Body of pancreas (tissue), 4 donors: ENCODE data around the gene ADORA1.

Experiments used
- POLR2A ChIP-seq, 3 donors: fragments of 450-650 bp; IDR thresholded peaks; one replicate each; pipeline ENCODE4 v1.6.1; 2016; ENCODE audit warnings: antibody characterized with exemption in 3 of 3, mild to moderate bottlenecking in 2 of 3
- TF ChIP-seq, protein P1 (sequence below), 7 experiments: fragments of 450-650 bp in 4 of 7; fragments of 200-600 bp in 3 of 7; sonication (generic) in 3 of 7; IDR thresholded peaks; one replicate each; pipeline ENCODE4 v1.5.1; 2016 to 2019; ENCODE audit warnings: antibody characterized with exemption in 7 of 7

DNA sequence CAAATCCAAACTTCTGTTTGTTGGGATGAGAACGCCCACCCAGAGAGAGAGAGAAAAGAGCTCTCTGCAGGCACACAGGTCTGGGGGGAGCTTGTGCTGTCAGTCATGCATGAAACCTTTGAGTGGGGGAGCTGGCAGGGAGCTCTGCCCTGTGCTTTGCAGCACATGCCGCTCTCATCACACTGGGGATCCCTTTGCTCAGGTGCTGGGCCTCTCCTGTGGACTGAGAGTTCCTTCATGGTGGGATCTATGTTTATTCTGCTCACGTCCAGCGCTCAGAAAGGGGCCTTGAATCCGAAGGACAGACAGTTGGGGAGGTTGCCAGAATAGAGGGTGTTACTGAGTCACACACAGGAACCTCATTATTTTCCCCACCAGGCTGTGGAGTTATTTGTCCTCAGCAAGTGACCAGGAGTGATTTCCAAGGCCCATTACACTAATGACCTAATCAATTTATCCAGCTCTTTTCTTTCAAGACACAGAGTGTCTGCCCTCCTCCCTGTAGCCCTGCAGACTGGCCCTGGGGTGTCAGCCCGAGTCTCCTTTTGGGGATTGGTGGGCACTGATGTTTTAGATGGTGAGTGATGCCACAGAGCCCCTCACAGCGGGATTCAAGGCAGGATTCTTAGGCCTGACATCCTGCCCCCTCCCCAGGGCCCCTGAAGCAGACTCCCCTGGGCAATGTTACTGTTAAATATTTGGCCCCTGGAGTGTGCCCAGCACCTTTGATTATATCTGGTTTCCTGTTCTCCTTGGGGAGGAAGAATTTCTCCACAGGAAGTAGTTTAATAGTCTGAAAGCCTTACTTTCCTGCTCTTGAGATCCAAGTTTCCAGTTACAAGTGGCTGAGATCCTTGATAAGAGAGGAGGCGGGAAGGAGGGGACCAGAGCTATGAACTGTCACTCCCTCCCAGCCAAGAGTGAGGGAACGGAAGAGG is 25.8 kb downstream of the ADORA1 start:
- TF ChIP-seq, protein P1, sequence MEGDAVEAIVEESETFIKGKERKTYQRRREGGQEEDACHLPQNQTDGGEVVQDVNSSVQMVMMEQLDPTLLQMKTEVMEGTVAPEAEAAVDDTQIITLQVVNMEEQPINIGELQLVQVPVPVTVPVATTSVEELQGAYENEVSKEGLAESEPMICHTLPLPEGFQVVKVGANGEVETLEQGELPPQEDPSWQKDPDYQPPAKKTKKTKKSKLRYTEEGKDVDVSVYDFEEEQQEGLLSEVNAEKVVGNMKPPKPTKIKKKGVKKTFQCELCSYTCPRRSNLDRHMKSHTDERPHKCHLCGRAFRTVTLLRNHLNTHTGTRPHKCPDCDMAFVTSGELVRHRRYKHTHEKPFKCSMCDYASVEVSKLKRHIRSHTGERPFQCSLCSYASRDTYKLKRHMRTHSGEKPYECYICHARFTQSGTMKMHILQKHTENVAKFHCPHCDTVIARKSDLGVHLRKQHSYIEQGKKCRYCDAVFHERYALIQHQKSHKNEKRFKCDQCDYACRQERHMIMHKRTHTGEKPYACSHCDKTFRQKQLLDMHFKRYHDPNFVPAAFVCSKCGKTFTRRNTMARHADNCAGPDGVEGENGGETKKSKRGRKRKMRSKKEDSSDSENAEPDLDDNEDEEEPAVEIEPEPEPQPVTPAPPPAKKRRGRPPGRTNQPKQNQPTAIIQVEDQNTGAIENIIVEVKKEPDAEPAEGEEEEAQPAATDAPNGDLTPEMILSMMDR (IDR thresholded peaks at IDR 0.05): no peak
- no peak for TF ChIP-seq POLR2A (IDR thresholded peaks at IDR 0.05)
